Measurements from ENCODE around the gene ZMAT5. TPM values are rescaled to one million over a fixed set of nuclear protein-coding genes. Genes with fewer than 3 reads are reported as not detected.

The ZMAT5 gene
- total RNA-seq, 4 donors from 2014 or later: 13.3 to 33.8 (median 23.1) TPM

- TF ChIP-seq EP300 (IDR thresholded peaks at IDR 0.05): no peak
- TF ChIP-seq, protein P1, sequence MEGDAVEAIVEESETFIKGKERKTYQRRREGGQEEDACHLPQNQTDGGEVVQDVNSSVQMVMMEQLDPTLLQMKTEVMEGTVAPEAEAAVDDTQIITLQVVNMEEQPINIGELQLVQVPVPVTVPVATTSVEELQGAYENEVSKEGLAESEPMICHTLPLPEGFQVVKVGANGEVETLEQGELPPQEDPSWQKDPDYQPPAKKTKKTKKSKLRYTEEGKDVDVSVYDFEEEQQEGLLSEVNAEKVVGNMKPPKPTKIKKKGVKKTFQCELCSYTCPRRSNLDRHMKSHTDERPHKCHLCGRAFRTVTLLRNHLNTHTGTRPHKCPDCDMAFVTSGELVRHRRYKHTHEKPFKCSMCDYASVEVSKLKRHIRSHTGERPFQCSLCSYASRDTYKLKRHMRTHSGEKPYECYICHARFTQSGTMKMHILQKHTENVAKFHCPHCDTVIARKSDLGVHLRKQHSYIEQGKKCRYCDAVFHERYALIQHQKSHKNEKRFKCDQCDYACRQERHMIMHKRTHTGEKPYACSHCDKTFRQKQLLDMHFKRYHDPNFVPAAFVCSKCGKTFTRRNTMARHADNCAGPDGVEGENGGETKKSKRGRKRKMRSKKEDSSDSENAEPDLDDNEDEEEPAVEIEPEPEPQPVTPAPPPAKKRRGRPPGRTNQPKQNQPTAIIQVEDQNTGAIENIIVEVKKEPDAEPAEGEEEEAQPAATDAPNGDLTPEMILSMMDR (IDR thresholded peaks at IDR 0.05): no peak
- DNase-seq (ENCODE audit: extremely low spot score): no peak
- Histone ChIP-seq H3K27ac (replicated peaks in 1 of 4) (no peak overlapping the region), H3K9me3 (no peaks in the 10 kb centered on the region), H3K36me3 (peaks cover 33 to 72% (median 59%) of the 10 kb centered on the region in 4 donors), H3K27me3 (no peaks in the 10 kb centered on the region), H3K4me3 (no peak overlapping the region), H3K4me1 (no peaks in the 10 kb centered on the region)
- WGBS: 86% methylated on average over 4 of the region's 9 CpGs
- intact Hi-C loops (cut with DNase I): no loop called here
These were observed 18.4 kb downstream of the ZMAT5 start for GRCh38 chr22:29748248-29748893.

DNA sequence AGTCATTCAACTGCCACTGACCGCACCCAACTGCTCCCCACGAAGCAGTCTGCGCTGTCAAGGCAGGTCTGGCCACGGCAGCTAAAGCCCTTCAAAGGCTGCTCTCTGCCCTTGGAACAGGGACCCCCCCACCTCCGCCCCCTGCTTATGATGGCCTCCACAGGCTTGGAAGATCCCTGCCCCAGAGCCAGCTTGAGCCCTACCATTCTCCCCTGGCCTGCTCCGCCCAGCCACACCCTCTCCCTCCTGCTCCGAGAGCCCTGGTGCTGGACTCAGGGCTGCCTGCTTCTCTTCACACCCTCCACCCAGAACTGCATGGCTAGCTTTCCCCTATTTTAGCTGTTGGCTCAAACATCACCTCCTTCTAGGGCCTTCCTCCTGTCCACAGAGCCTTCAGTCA, 19.0 kb downstream of the ZMAT5 start:
- no peak overlapping the region for H3K4me3 ChIP-seq
- peaks cover 33 to 74% (median 62%) of the 10 kb centered on the region in 4 donors for H3K36me3 ChIP-seq
- H3K9me3 ChIP-seq: no peaks in the 10 kb centered on the region
- 90% methylated on average over 2 of the region's 7 CpGs for WGBS
- DNase-seq (ENCODE audit: extremely low spot score): no peak
- intact Hi-C loops (cut with DNase I): no loop called here
- no peaks in the 10 kb centered on the region for H3K4me1 ChIP-seq
- no peak overlapping the region for H3K27ac ChIP-seq (replicated peaks in 1 of 4)
- H3K27me3 ChIP-seq: no peaks in the 10 kb centered on the region
- TF ChIP-seq POLR2AphosphoS5 (IDR thresholded peaks at IDR 0.05) (no peak), POLR2A (IDR thresholded peaks at IDR 0.05; ENCODE audit: low read depth) (no peak), EP300 (IDR thresholded peaks at IDR 0.05) (no peak)
- TF ChIP-seq, protein P1 (IDR thresholded peaks at IDR 0.05): no peak

DNA sequence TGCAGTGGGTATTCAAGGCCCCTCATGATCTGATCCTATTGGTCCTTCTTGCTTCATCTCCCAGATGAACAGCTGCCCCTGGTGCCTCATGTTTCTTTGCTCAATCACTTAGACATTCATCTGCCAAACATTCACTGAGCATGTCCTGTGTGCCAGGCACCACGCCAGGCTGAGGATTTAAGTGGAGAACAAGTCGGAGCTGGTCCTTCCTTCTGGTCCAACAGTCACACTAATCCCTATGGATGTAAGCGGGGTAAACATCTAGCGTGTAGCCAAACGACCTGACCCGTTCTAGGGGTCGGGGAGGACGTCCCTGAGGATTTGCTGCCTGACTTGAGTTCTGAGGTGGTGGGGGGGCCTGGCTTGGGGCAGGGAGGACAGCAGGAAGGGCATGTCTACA, 21.9 kb downstream of the ZMAT5 start:
- Histone ChIP-seq H3K9me3 (no peaks in the 10 kb centered on the region), H3K4me3 (no peak overlapping the region), H3K36me3 (peaks cover 45 to 83% (median 81%) of the 10 kb centered on the region in 4 donors), H3K27me3 (no peaks in the 10 kb centered on the region), H3K27ac (replicated peaks in 1 of 4) (no peak overlapping the region), H3K4me1 (no peaks in the 10 kb centered on the region)
- intact Hi-C loops (cut with DNase I): no loop called here
- TF ChIP-seq EP300 (IDR thresholded peaks at IDR 0.05): no peak
- no peak for TF ChIP-seq POLR2A (IDR thresholded peaks at IDR 0.05; ENCODE audit: low read depth)
- no peak for TF ChIP-seq POLR2AphosphoS5 (IDR thresholded peaks at IDR 0.05)
- no peak for DNase-seq (ENCODE audit: extremely low spot score)
- 76% methylated on average over 8 of the region's 8 CpGs for WGBS

GRCh38 chr22:29742326-29742725, 24.5 kb downstream of the ZMAT5 start:
- intact Hi-C loops (cut with DNase I): no loop called here
- WGBS: 84% methylated on average over 13 of the region's 13 CpGs
- H3K27ac ChIP-seq (replicated peaks in 1 of 4): no peak overlapping the region
- DNase-seq (ENCODE audit: extremely low spot score): no peak
- H3K4me3 ChIP-seq: no peak overlapping the region
- TF ChIP-seq POLR2AphosphoS5 (IDR thresholded peaks at IDR 0.05) (no peak), EP300 (IDR thresholded peaks at IDR 0.05) (no peak), POLR2A (IDR thresholded peaks at IDR 0.05; ENCODE audit: low read depth) (no peak)
- TF ChIP-seq, protein P1 (IDR thresholded peaks at IDR 0.05): no peak
- H3K27me3 ChIP-seq: no peaks in the 10 kb centered on the region
- H3K9me3 ChIP-seq: no peaks in the 10 kb centered on the region
- H3K36me3 ChIP-seq: peaks cover 41 to 94% (median 89%) of the 10 kb centered on the region in 4 donors
- no peaks in the 10 kb centered on the region for H3K4me1 ChIP-seq

DNA sequence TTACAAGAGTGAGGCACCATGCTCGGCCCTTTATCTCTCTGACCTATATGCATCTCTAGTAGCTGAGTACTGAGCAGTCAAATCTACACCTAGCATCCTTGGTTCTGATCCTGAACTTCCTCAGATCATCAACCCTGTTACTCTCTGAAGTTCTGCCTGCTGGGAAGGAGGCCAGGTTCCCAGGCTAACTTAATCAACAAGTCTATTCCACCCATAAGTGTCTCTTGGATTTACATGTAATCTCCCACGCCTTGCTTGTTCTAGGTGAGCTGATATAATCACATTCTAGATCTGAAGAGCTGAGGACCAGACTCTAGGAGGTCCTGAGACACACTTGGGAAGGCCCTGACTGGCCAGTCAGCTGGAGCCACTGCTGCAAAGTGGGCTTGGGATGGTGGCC, 24.9 kb downstream of the ZMAT5 start:
- no peak for TF ChIP-seq EP300 (IDR thresholded peaks at IDR 0.05)
- TF ChIP-seq POLR2A (IDR thresholded peaks at IDR 0.05; ENCODE audit: low read depth): no peak
- TF ChIP-seq, protein P1 (IDR thresholded peaks at IDR 0.05): no peak
- TF ChIP-seq POLR2AphosphoS5 (IDR thresholded peaks at IDR 0.05): no peak
- DNase-seq (ENCODE audit: extremely low spot score): no peak
- H3K36me3 ChIP-seq: peaks cover 38 to 93% (median 85%) of the 10 kb centered on the region in 4 donors
- 100% methylated on average over 2 of the region's 2 CpGs for WGBS
- H3K27me3 ChIP-seq: no peaks in the 10 kb centered on the region
- intact Hi-C loops (cut with DNase I): no loop called here
- H3K9me3 ChIP-seq: no peaks in the 10 kb centered on the region
- no peak overlapping the region for H3K27ac ChIP-seq (replicated peaks in 1 of 4)
- no peak overlapping the region for H3K4me3 ChIP-seq
- H3K4me1 ChIP-seq: no peaks in the 10 kb centered on the region

Measured in esophagus muscularis mucosa (tissue), 4 donors.